Measurements from ENCODE around the gene CYSTM1. TPM values are rescaled to one million over a fixed set of nuclear protein-coding genes. Genes with fewer than 3 reads are reported as not detected.
"Not testable (repeated sequence)": the region's sequence is repeated elsewhere in the genome, so short reads cannot be mapped to it uniquely, and the experiment has no call there.

CYSTM1 gene
- total and polyA plus RNA-seq, 7 donors: 193 to 601 (median 297) TPM

DNA sequence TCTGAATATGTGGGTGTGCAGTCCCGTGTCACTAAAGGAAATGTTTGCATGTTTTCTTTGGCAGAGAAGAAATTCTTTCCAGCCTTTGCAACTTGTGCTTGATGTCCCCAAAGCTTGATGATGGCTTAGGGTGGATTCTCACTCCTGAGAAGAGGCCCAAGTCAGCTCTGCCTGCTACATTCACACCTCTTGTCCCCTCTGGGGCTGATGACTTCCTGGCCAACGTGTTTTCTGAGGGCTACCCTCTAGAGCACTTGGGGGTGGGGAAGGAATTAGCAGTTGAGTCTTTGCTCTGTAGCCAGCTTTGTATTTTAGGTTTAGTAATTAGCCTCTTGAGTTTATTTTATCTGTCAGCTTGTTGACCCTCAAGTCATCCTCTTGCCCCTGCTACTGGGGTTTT lies 19.7 kb downstream of the CYSTM1 start:
- no peaks in the 10 kb centered on the region for H3K9me3 ChIP-seq
- WGBS, 3 donors: 47 to 49% (median 48%) methylated on average over 2 of the region's 2 CpGs
- no peaks in the 10 kb centered on the region for H3K27me3 ChIP-seq (ENCODE audit: insufficient read depth in 3 of 3, low read length in 2 of 3)
- peaks cover 47% of the 10 kb centered on the region for H3K4me1 ChIP-seq
- intact Hi-C loops (cut with DNase I): no loop called here
- no peak for TF ChIP-seq CTCF (IDR thresholded peaks at IDR 0.05)
- no peak overlapping the region for H3K4me3 ChIP-seq
- ATAC-seq (no peak), DNase-seq (no peak)
- H3K27ac ChIP-seq: no peak overlapping the region
- peaks cover 9 to 36% of the 10 kb centered on the region in 2 donors for H3K36me3 ChIP-seq (ENCODE audit: insufficient read depth in 1 of 2, low read depth in 1 of 2)

GRCh38 chr5:140196115-140196814 lies 21.3 kb downstream of the CYSTM1 start:
- H3K27ac ChIP-seq: no peak overlapping the region
- no peaks in the 10 kb centered on the region for H3K27me3 ChIP-seq (ENCODE audit: insufficient read depth in 3 of 3, low read length in 2 of 3)
- no peaks in the 10 kb centered on the region for H3K9me3 ChIP-seq
- no peak for ATAC-seq
- H3K4me3 ChIP-seq: no peak overlapping the region
- TF ChIP-seq CTCF (IDR thresholded peaks at IDR 0.05): no peak
- intact Hi-C loops (cut with DNase I): no loop called here
- H3K36me3 ChIP-seq (ENCODE audit: insufficient read depth in 1 of 2, low read depth in 1 of 2): peaks cover 9 to 36% of the 10 kb centered on the region in 2 donors
- peaks cover 35% of the 10 kb centered on the region for H3K4me1 ChIP-seq
- WGBS, 3 donors: 60 to 77% (median 72%) methylated on average over 2 of the region's 2 CpGs
- no peak for DNase-seq

DNA sequence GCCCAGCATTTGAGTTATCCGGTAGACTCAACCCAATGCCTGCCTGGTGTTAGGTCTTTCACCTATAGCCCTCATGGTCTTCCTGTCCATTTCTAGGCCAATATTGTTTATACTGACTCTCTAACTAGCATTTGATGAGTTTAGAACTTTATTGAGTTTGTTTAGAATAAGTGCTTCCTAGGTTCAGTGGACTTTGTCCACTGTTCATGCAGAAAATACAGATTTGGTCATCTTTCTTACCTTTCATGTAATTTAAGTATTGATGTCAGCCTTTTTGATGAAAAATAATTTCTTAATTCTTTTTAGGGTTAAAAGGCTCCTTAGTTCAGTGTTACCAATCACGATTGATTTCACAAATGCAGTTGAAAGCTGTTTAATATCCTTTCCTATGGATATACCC lies 22.0 kb downstream of the CYSTM1 start:
- Histone ChIP-seq H3K4me1 (peaks cover 37% of the 10 kb centered on the region), H3K27ac (no peak overlapping the region)

GRCh38 chr5:140198915-140199314 lies 23.9 kb downstream of the CYSTM1 start:
- ATAC-seq; H3K27ac ChIP-seq; H3K4me3 ChIP-seq; intact Hi-C loops (cut with DNase I); DNase-seq; H3K27me3 ChIP-seq (ENCODE audit: insufficient read depth in 3 of 3, low read length in 2 of 3); H3K9me3 ChIP-seq: not testable (repeated sequence)
- 94 to 100% (median 95%) methylated on average over 1 of the region's 1 CpG for WGBS, 3 donors
- peaks cover 9 to 36% of the 10 kb centered on the region in 2 donors for H3K36me3 ChIP-seq (ENCODE audit: insufficient read depth in 1 of 2, low read depth in 1 of 2)
- peaks cover 49% of the 10 kb centered on the region for H3K4me1 ChIP-seq

More for the DNA sequence above, 22.0 kb downstream of the CYSTM1 start:
- WGBS, 3 donors: 89 to 92% (median 91%) methylated on average over 2 of the region's 2 CpGs
- no peak for TF ChIP-seq CTCF (IDR thresholded peaks at IDR 0.05)
- ATAC-seq (no peak), DNase-seq (no peak)
- Histone ChIP-seq H3K27me3 (ENCODE audit: insufficient read depth in 3 of 3, low read length in 2 of 3) (no peaks in the 10 kb centered on the region), H3K4me3 (no peak overlapping the region), H3K9me3 (no peaks in the 10 kb centered on the region), H3K36me3 (ENCODE audit: insufficient read depth in 1 of 2, low read depth in 1 of 2) (peaks cover 9 to 36% of the 10 kb centered on the region in 2 donors)
- intact Hi-C loops (cut with DNase I): no loop called here

GRCh38 chr5:140202078-140202477 lies 27.1 kb downstream of the CYSTM1 start:
- no peaks in the 10 kb centered on the region for H3K27me3 ChIP-seq (ENCODE audit: insufficient read depth in 3 of 3, low read length in 2 of 3)
- peaks cover 8 to 12% of the 10 kb centered on the region in 2 donors for H3K36me3 ChIP-seq (ENCODE audit: insufficient read depth in 1 of 2, low read depth in 1 of 2)
- H3K4me1 ChIP-seq: peaks cover 70% of the 10 kb centered on the region
- H3K4me3 ChIP-seq: no peak overlapping the region
- no peak for TF ChIP-seq CTCF (IDR thresholded peaks at IDR 0.05)
- DNase-seq: no peak
- no peak for ATAC-seq
- intact Hi-C loops (cut with DNase I): no loop called here
- peak overlapping the region; percentile 75 for H3K27ac ChIP-seq
- 68 to 72% (median 70%) methylated on average over 4 of the region's 4 CpGs for WGBS, 3 donors
- no peaks in the 10 kb centered on the region for H3K9me3 ChIP-seq
